Nucleus accumbens (tissue), 56 donors: ENCODE measurements around the gene ASS1.

Source experiments
- DNase-seq, 56 donors: peaks; one replicate each; lab custom pipeline; 2025; lab: John Stamatoyannopoulos, UW

The ASS1 gene

GRCh38 chr9:130549093-130549735 lies 104.5 kb downstream of the ASS1 start:
- no peak for DNase-seq
